Mesenchymal stem cell (in vitro differentiated cells and primary cell): ENCODE results near the gene ARID1B.
A peak's percentile ranks its signal among the peaks of the same experiment; 100 is the strongest.

Source experiments
- DNase-seq: peaks from one replicate; pipeline ENCODE4 v3.0.0-alpha.2; 2013
- H2AFZ ChIP-seq: one replicate; pipeline ENCODE4 v1.6.1; 2013; ENCODE audit warnings: low read depth, mild to moderate bottlenecking, control low read depth, inconsistent platforms, low read length, moderate library complexity
- H2AK5ac ChIP-seq: 2 replicates; pipeline ENCODE4 v1.6.1; 2013; ENCODE audit warnings: low read length, moderate library complexity, mild to moderate bottlenecking, inconsistent platforms; ENCODE audit not compliant: severe bottlenecking
- H2BK120ac ChIP-seq: one replicate; pipeline ENCODE4 v1.6.1; 2013; ENCODE audit warnings: low read depth, mild to moderate bottlenecking, inconsistent platforms, low read length, moderate library complexity
- H2BK12ac ChIP-seq, 2 experiments: one replicate each; pipeline ENCODE4 v1.6.1; 2013; ENCODE audit warnings: inconsistent platforms in 2 of 2, low read length in 2 of 2, mild to moderate bottlenecking in 2 of 2, moderate library complexity in 2 of 2, control low read depth in 1 of 2
- H2BK15ac ChIP-seq: one replicate; pipeline ENCODE4 v1.6.1; 2013; ENCODE audit warnings: mild to moderate bottlenecking, low read depth, inconsistent platforms; ENCODE audit not compliant: poor library complexity, severe bottlenecking
- H2BK5ac ChIP-seq: 2 replicates; pipeline ENCODE4 v1.6.1; 2013; ENCODE audit warnings: low read depth, mild to moderate bottlenecking, low read length, control low read depth, inconsistent platforms; ENCODE audit not compliant: poor library complexity, severe bottlenecking
- H3K14ac ChIP-seq, 2 experiments: one replicate each; pipeline ENCODE4 v1.6.1; 2013; ENCODE audit warnings: inconsistent platforms in 2 of 2, low read length in 2 of 2, control low read depth in 1 of 2, mild to moderate bottlenecking in 1 of 2, moderate library complexity in 1 of 2
- H3K18ac ChIP-seq, 2 experiments: one replicate each; pipeline ENCODE4 v1.6.1; 2013; ENCODE audit warnings: inconsistent platforms in 2 of 2, low read length in 2 of 2, control low read depth in 1 of 2, low read depth in 1 of 2, mild to moderate bottlenecking in 1 of 2
- H3K23ac ChIP-seq, 2 experiments: one replicate each; pipeline ENCODE4 v1.6.1; 2013; ENCODE audit warnings: inconsistent platforms in 2 of 2, low read length in 2 of 2, mild to moderate bottlenecking in 2 of 2, moderate library complexity in 2 of 2, control low read depth in 1 of 2
- H3K27ac ChIP-seq: 2 replicates; pipeline ENCODE4 v1.5.1; 2013; ENCODE audit warnings: mild to moderate bottlenecking, moderate library complexity, low read length, control low read depth, inconsistent platforms; ENCODE audit not compliant: poor library complexity, severe bottlenecking
- H3K27me3 ChIP-seq, 2 experiments: 2 replicates each; pipeline versions ENCODE4 v1.6.1 to v1.7.0; 2013; ENCODE audit warnings: low read length in 2 of 2, mild to moderate bottlenecking in 2 of 2, moderate library complexity in 2 of 2, control low read depth in 1 of 2, inconsistent platforms in 1 of 2; ENCODE audit not compliant: control insufficient read depth in 1 of 2, insufficient read depth in 1 of 2
- H3K36me3 ChIP-seq, 2 experiments: 2 replicates each; pipeline versions ENCODE4 v1.6.1 to v1.7.0; 2013; ENCODE audit warnings: low read length in 2 of 2, control low read depth in 1 of 2, inconsistent platforms in 1 of 2, low read depth in 1 of 2, mild to moderate bottlenecking in 1 of 2; ENCODE audit not compliant: insufficient read depth in 2 of 2, control insufficient read depth in 1 of 2
- H3K4ac ChIP-seq, 2 experiments: one replicate each; pipeline ENCODE4 v1.6.1; 2013; ENCODE audit warnings: inconsistent platforms in 2 of 2, low read length in 2 of 2, mild to moderate bottlenecking in 2 of 2, moderate library complexity in 2 of 2, control low read depth in 1 of 2, low read depth in 1 of 2
- H3K4me1 ChIP-seq: 2 replicates; pipeline ENCODE4 v1.6.1; 2013; ENCODE audit warnings: low read depth, low read length, control low read depth; ENCODE audit not compliant: control insufficient read depth, insufficient read depth
- H3K4me2 ChIP-seq: 2 replicates; pipeline ENCODE4 v1.6.1; 2013; ENCODE audit warnings: low read length, mild to moderate bottlenecking, inconsistent platforms; ENCODE audit not compliant: poor library complexity, severe bottlenecking
- H3K4me3 ChIP-seq, 2 experiments: 2 replicates each; pipeline versions ENCODE4 v1.5.1 to v1.7.0; 2013; ENCODE audit warnings: low read length in 2 of 2, mild to moderate bottlenecking in 2 of 2, control low read depth in 1 of 2, low read depth in 1 of 2; ENCODE audit not compliant: insufficient read depth in 1 of 2
- H3K79me1 ChIP-seq: replicated peaks from 2 replicates; pipeline ENCODE4 v1.6.1; 2013; ENCODE audit warnings: mild to moderate bottlenecking, control low read depth, low read length, inconsistent platforms; ENCODE audit not compliant: poor library complexity, severe bottlenecking
- H3K9ac ChIP-seq: 2 replicates; pipeline ENCODE4 v1.7.0; 2013; ENCODE audit warnings: mild to moderate bottlenecking, low read length, moderate library complexity
- H3K9me3 ChIP-seq: 2 replicates; pipeline ENCODE4 v1.7.0; 2013; ENCODE audit warnings: mild to moderate bottlenecking, low read length; ENCODE audit not compliant: control insufficient read depth
- H4K8ac ChIP-seq: one replicate; pipeline ENCODE4 v1.6.1; 2013; ENCODE audit warnings: inconsistent platforms, mild to moderate bottlenecking, low read length, moderate library complexity
- H4K91ac ChIP-seq: one replicate; pipeline ENCODE4 v1.6.1; 2013; ENCODE audit warnings: mild to moderate bottlenecking, low read length, inconsistent platforms
- WGBS: methylation state at CpG from one replicate; pipeline ENCODE4 v1.1.7; 2013; ENCODE audit warnings: mixed read lengths; 5-methylcytosine and 5-hydroxymethylcytosine counted together

ARID1B gene

GRCh38 chr6:157224951-157225574 is 447.9 kb downstream of the ARID1B start:
- no peak overlapping the region for H3K4me3 ChIP-seq
- WGBS = 89% methylated on average over 26 of the region's 26 CpGs
- no peaks in the 10 kb centered on the region for H3K79me1 ChIP-seq
- H4K8ac ChIP-seq = no peak overlapping the region
- no peak overlapping the region for H2BK5ac ChIP-seq
- no peak overlapping the region for H3K4ac ChIP-seq
- no peak overlapping the region for H3K27ac ChIP-seq
- H3K27me3 ChIP-seq = no peaks in the 10 kb centered on the region
- no peaks in the 10 kb centered on the region for H3K9me3 ChIP-seq
- peaks cover 0 to 6% of the 10 kb centered on the region in 2 experiments for H3K36me3 ChIP-seq
- DNase-seq = no peak
- no peak overlapping the region for H3K23ac ChIP-seq
- H3K4me2 ChIP-seq = no peak overlapping the region
- no peak overlapping the region for H2AFZ ChIP-seq
- H2AK5ac ChIP-seq = no peak overlapping the region
- no peak overlapping the region for H4K91ac ChIP-seq
- no peak overlapping the region for H3K14ac ChIP-seq
- peaks cover 8% of the 10 kb centered on the region for H3K4me1 ChIP-seq
- H2BK12ac ChIP-seq = no peak overlapping the region
- no peak overlapping the region for H2BK120ac ChIP-seq
- no peak overlapping the region for H3K18ac ChIP-seq
- no peak overlapping the region for H3K9ac ChIP-seq
- H2BK15ac ChIP-seq = no peak overlapping the region

DNA sequence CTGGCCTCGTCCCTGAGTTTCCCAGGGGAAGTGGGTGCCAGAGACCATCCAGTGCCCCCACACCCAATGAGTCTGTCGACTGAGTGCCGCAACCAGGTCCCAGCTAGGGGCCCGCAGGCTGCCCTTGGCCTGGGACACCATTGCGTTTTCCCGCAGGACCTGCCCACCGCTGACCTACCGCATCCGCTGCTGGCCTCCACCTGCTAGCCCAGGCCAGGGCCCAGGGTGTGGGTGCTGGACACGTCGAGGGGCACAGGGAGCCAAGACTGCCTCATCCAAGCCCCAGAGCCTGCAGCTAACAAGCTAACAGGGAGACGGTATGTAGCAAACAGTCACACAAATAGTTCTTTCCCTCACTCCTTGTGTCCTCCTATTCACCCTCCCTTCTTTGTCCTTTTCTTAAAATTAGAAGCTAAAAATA is 448.4 kb downstream of the ARID1B start:
- H3K23ac ChIP-seq = no peak overlapping the region
- peak overlapping the region in 1 of 2 experiments; percentile 55 for H2BK12ac ChIP-seq
- no peak overlapping the region for H4K91ac ChIP-seq
- no peak overlapping the region for H3K4ac ChIP-seq
- no peak overlapping the region for H4K8ac ChIP-seq
- no peak overlapping the region for H2AFZ ChIP-seq
- no peak overlapping the region for H3K18ac ChIP-seq
- H3K27me3 ChIP-seq = peaks cover 0 to 3% of the 10 kb centered on the region in 2 experiments
- no peaks in the 10 kb centered on the region for H3K9me3 ChIP-seq
- no peak overlapping the region for H3K27ac ChIP-seq
- no peak overlapping the region for H2AK5ac ChIP-seq
- H3K36me3 ChIP-seq = peaks cover 0 to 6% of the 10 kb centered on the region in 2 experiments
- H2BK120ac ChIP-seq = no peak overlapping the region
- no peak overlapping the region for H3K4me3 ChIP-seq
- no peak overlapping the region for H2BK15ac ChIP-seq
- no peak overlapping the region for H2BK5ac ChIP-seq
- H3K9ac ChIP-seq = peak overlapping the region; percentile 71
- 95% methylated on average over 11 of the region's 12 CpGs for WGBS
- no peak for DNase-seq
- peak overlapping the region in 1 of 2 experiments; percentile 53 for H3K14ac ChIP-seq
- peaks cover 6% of the 10 kb centered on the region for H3K4me1 ChIP-seq
- H3K4me2 ChIP-seq = no peak overlapping the region
- no peaks in the 10 kb centered on the region for H3K79me1 ChIP-seq

- no peak overlapping the region for H2BK5ac ChIP-seq
- H4K8ac ChIP-seq = no peak overlapping the region
- H3K4ac ChIP-seq = no peak overlapping the region
- H2BK120ac ChIP-seq = no peak overlapping the region
- no peak overlapping the region for H2BK15ac ChIP-seq
- H3K14ac ChIP-seq = no peak overlapping the region
- peaks cover 0 to 6% of the 10 kb centered on the region in 2 experiments for H3K36me3 ChIP-seq
- 76% methylated on average over 1 of the region's 4 CpGs for WGBS
- peak overlapping the region; percentile 71 for H3K9ac ChIP-seq
- H3K9me3 ChIP-seq = no peaks in the 10 kb centered on the region
- peaks cover 6% of the 10 kb centered on the region for H3K4me1 ChIP-seq
- H3K79me1 ChIP-seq = no peaks in the 10 kb centered on the region
- H3K4me3 ChIP-seq = no peak overlapping the region
- peaks cover 0 to 4% of the 10 kb centered on the region in 2 experiments for H3K27me3 ChIP-seq
- no peak overlapping the region for H4K91ac ChIP-seq
- H3K27ac ChIP-seq = no peak overlapping the region
- H2AFZ ChIP-seq = no peak overlapping the region
- H2BK12ac ChIP-seq = no peak overlapping the region
- DNase-seq = peak; percentile 52
- H3K18ac ChIP-seq = no peak overlapping the region
- no peak overlapping the region for H3K4me2 ChIP-seq
- H2AK5ac ChIP-seq = no peak overlapping the region
- no peak overlapping the region for H3K23ac ChIP-seq
Measured at GRCh38 chr6:157226026-157226625, 448.9 kb downstream of the ARID1B start.

DNA sequence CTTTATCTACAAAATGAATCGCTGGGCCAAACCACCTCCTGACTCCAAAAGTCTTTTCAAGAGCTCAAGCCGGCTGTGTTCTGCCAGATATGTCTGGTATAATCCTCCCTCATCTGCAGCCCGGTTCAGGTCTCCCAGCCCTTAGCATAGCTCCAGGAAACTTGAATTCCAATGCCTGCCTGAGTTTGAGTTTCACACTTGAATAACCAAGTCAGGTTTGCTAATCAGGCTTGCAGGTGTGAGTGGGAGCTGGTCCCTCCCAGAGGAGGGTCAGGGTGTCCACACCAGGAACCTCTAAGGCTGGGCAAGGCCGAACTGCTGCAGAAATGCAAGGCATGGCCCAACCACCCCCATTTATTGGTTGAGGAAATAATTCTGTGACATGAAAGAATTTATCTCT is 449.6 kb downstream of the ARID1B start:
- Histone ChIP-seq H3K27ac (no peak overlapping the region), H3K14ac (no peak overlapping the region)

More for the DNA sequence above, 449.6 kb downstream of the ARID1B start:
- Histone ChIP-seq H2BK12ac (no peak overlapping the region), H3K18ac (no peak overlapping the region), H2BK5ac (no peak overlapping the region), H4K8ac (no peak overlapping the region), H3K4ac (no peak overlapping the region), H3K9ac (peak overlapping the region; percentile 37), H4K91ac (no peak overlapping the region), H3K79me1 (no peaks in the 10 kb centered on the region), H2AK5ac (no peak overlapping the region), H3K27me3 (peaks cover 0 to 8% of the 10 kb centered on the region in 2 experiments), H2BK15ac (no peak overlapping the region), H2AFZ (no peak overlapping the region), H3K4me2 (no peak overlapping the region), H3K9me3 (no peaks in the 10 kb centered on the region), H3K4me1 (peaks cover 6% of the 10 kb centered on the region), H3K23ac (no peak overlapping the region), H3K4me3 (no peak overlapping the region), H2BK120ac (no peak overlapping the region), H3K36me3 (peaks cover 0 to 6% of the 10 kb centered on the region in 2 experiments)
- 80% methylated on average over 3 of the region's 4 CpGs for WGBS
- no peak for DNase-seq
